Measurements from ENCODE around the gene PPP1R3A.

The PPP1R3A gene

DNA sequence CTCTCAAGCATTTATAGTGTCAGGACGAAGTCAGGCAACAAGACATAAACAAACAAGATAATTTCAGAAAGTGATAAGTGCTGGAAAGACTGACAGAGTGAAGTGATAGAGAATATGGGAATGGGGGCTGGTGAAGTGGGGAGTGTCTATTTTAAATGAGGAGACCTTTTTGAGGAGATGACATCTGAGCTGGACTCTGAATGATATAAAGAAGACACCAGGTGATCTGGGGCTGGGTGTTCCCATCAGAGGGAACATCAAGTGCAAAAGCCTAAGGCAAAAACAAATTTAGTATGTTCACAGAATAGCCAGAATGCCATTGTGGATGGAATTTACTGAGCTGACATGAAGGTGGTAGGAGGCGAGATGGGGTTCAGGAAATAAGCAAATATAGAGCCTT lies 83.4 kb downstream of the PPP1R3A start:
- H3K4me3 ChIP-seq (ENCODE audit: low read length), result no peak overlapping the region
- no peak for TF ChIP-seq ZNF274 (IDR thresholded peaks at IDR 0.05; ENCODE audit: low read depth, low read length)

DNA sequence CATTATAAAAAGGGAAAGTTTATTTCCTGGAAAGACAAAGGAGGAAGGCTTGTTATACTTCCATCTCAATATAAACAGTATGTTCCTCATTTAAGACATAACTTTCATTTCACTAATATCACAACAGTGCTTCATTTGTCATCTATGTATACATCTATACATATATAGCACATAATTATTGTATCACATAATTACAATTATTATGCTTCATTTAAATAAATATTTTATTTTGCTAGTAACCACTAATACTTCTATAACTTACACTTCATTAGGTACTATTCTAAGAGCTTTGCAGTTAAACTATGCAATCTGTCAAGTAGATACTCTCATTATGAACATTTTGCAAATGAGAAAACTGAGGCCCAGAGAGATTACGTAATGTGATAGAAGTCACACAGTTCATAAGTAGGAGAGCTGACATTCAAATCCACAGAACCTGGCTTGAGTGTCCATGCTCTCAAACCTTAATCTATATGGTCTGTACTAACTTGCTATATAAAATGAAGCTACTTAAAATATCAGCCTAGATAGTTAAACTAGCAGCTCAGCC lies 86.5 kb downstream of the PPP1R3A start:
- H3K4me3 ChIP-seq (ENCODE audit: low read length), result no peak overlapping the region
- no peak for TF ChIP-seq ZNF274 (IDR thresholded peaks at IDR 0.05; ENCODE audit: low read depth, low read length)

DNA sequence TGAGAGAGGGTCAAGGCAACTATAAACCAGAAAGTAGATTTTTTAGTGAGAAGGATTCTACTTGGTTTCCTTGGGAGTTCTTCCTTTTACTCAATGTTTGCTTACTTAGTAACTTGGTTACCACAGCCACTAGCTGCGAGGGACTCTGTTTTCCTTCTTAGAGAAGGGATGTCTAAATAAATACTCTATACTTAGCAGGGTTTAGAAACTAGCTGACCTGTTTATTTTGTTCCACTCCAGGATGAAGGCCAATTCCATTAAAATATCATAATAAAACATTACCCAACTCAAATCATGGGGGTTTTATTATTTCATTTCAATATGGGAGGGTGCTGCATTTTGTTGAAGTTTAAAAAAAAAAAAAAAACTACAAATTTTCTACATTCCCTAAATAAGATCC lies 87.3 kb downstream of the PPP1R3A start:
- H3K4me3 ChIP-seq (ENCODE audit: low read length), result no peak overlapping the region

DNA sequence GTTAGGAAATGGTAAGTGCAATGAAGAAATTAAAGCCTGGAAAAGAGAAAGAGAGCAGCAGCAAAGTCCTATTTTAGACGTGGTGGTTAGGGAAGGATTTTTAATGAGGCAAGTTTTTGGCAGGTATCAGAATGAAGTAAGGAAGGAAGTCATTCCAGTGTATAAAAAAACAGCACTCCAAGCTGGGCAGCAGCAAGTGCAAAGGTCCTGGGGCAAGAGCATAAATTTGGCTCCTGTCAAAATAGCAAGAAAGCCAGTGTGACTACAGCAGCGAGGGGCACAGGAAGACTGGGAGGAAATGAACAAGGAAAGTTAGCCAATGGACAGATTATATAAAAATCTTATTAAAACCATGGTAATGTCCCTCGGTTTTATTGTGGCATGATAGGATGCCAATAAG lies 90.2 kb downstream of the PPP1R3A start:
- no peak overlapping the region for H3K4me3 ChIP-seq (ENCODE audit: low read length)
- TF ChIP-seq ZNF274 (IDR thresholded peaks at IDR 0.05; ENCODE audit: low read depth, low read length), result no peak

More for the DNA sequence above, 87.3 kb downstream of the PPP1R3A start:
- no peak for TF ChIP-seq ZNF274 (IDR thresholded peaks at IDR 0.05; ENCODE audit: low read depth, low read length)
